Astrocyte (in vitro differentiated cells and primary cell): Measurements from ENCODE around the gene SLC35F4. TPM values are rescaled to one million over a fixed set of nuclear protein-coding genes. Genes with fewer than 3 reads are reported as not detected.

Source experiments
- DNase-seq: peaks from one replicate; pipeline ENCODE4 v3.0.0-alpha.2; 2010; ENCODE audit warnings: low read depth
- FAIRE-seq: peaks from 2 replicates; lab custom pipeline; 2011; peaks lifted over from hg19 to GRCh38; lab: Jason Lieb, UNC
- H2AFZ ChIP-seq: 2 replicates; pipeline ENCODE4 v1.6.0; 2012; ENCODE audit warnings: low read depth, low read length, inconsistent platforms
- H3K27ac ChIP-seq: 2 replicates; pipeline ENCODE4 v1.5.1; 2011; ENCODE audit warnings: low read depth, low read length, inconsistent platforms
- H3K27me3 ChIP-seq: 2 replicates; pipeline ENCODE4 v1.6.0; 2011; ENCODE audit warnings: low read length, inconsistent platforms; ENCODE audit not compliant: insufficient read depth
- H3K36me3 ChIP-seq: 2 replicates; pipeline ENCODE4 v1.5.1; 2011; ENCODE audit warnings: low read length, inconsistent platforms; ENCODE audit not compliant: insufficient read depth
- H3K4me1 ChIP-seq: 2 replicates; pipeline ENCODE4 v1.5.1; 2011; ENCODE audit warnings: low read length, inconsistent platforms; ENCODE audit not compliant: insufficient read depth
- H3K4me2 ChIP-seq: 2 replicates; pipeline ENCODE4 v1.6.0; 2012; ENCODE audit warnings: low read length, inconsistent platforms
- H3K4me3 ChIP-seq: 2 replicates; pipeline ENCODE4 v1.5.1; 2011; ENCODE audit warnings: low read depth, mild to moderate bottlenecking, low read length, inconsistent platforms; ENCODE audit not compliant: insufficient read depth
- H3K79me2 ChIP-seq: 2 replicates; pipeline ENCODE4 v1.6.0; 2012; ENCODE audit warnings: mild to moderate bottlenecking, low read length, inconsistent platforms; ENCODE audit not compliant: insufficient read depth
- H3K9ac ChIP-seq: 2 replicates; pipeline ENCODE4 v1.6.0; 2012; ENCODE audit warnings: mild to moderate bottlenecking, low read length, inconsistent platforms
- H3K9me3 ChIP-seq: 2 replicates; pipeline ENCODE4 v1.5.1; 2012; ENCODE audit warnings: low read depth, mild to moderate bottlenecking, low read length, inconsistent platforms; ENCODE audit not compliant: insufficient read depth
- H4K20me1 ChIP-seq: 2 replicates; pipeline ENCODE4 v1.6.0; 2012; ENCODE audit warnings: low read length, inconsistent platforms; ENCODE audit not compliant: insufficient read depth
- H3K27ac Mint-ChIP-seq: one replicate; pipeline ENCODE4 v1.8.0; 2021; ENCODE audit warnings: mild to moderate bottlenecking, mixed read lengths; ENCODE audit not compliant: unreplicated experiment
- H3K27me3 Mint-ChIP-seq: one replicate; pipeline ENCODE4 v1.8.0; 2021; ENCODE audit warnings: low read depth, mixed read lengths; ENCODE audit not compliant: unreplicated experiment
- H3K36me3 Mint-ChIP-seq: one replicate; pipeline ENCODE4 v1.8.0; 2021; ENCODE audit warnings: low read depth, mixed read lengths; ENCODE audit not compliant: unreplicated experiment
- H3K4me1 Mint-ChIP-seq: one replicate; pipeline ENCODE4 v1.8.0; 2021; ENCODE audit warnings: low read depth, mixed read lengths; ENCODE audit not compliant: unreplicated experiment
- H3K4me3 Mint-ChIP-seq: one replicate; pipeline ENCODE4 v1.8.0; 2021; ENCODE audit warnings: mild to moderate bottlenecking, moderate library complexity, mixed read lengths; ENCODE audit not compliant: unreplicated experiment
- H3K9me3 Mint-ChIP-seq: one replicate; pipeline ENCODE4 v1.8.0; 2021; ENCODE audit warnings: mild to moderate bottlenecking, mixed read lengths; ENCODE audit not compliant: unreplicated experiment
- EZH2 ChIP-seq: IDR thresholded peaks from 2 replicates; pipeline ENCODE4 v1.6.1; 2012; ENCODE audit warnings: mild to moderate bottlenecking, low read length, inconsistent platforms; ENCODE audit not compliant: insufficient read depth
- total RNA-seq: library from RNA; stranded (reverse); gene quantifications from 2 replicates; pipeline ENCODE4 v1.2.1, GENCODE V29; 2021
- TF ChIP-seq, protein P1 (sequence below): IDR thresholded peaks from 2 replicates; pipeline ENCODE4 v1.5.1; 2011; ENCODE audit warnings: low read depth, mild to moderate bottlenecking, inconsistent platforms, low read length, moderate library complexity; ENCODE audit not compliant: insufficient read depth

Gene SLC35F4
- total RNA-seq, 1 donor from 2014 or later, result not detected

DNA sequence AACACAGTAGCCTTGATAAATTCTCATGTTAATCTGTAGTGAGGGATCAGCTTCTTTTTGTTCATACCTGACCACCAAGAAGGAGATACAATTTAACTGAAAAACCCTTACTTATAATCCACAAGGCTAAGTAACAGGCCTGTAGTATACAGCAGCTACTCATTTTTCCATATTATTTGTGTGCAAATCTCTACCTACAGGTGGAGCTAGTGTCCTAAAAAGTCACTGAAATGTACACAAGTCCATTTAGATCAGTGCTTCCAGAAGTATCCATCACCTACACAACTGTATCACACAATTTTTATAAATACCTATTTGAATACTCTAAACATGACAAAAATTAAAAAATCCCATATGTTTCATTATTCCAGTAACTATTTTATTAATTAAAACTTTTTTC, 173.2 kb downstream of the SLC35F4 start:
- peak; percentile 40 for DNase-seq
- no peaks in the 10 kb centered on the region for H3K9me3 Mint-ChIP-seq
- Histone ChIP-seq H3K36me3 (no peaks in the 10 kb centered on the region), H3K79me2 (no peaks in the 10 kb centered on the region), H3K9ac (no peak overlapping the region), H4K20me1 (no peaks in the 10 kb centered on the region), H2AFZ (no peak overlapping the region), H3K27ac (no peak overlapping the region), H3K27me3 (no peaks in the 10 kb centered on the region), H3K9me3 (no peaks in the 10 kb centered on the region), H3K4me1 (no peaks in the 10 kb centered on the region), H3K4me2 (no peak overlapping the region), H3K4me3 (no peak overlapping the region)
- H3K27me3 Mint-ChIP-seq, result no peaks in the 10 kb centered on the region
- no peak for FAIRE-seq
- no peaks in the 10 kb centered on the region for H3K36me3 Mint-ChIP-seq
- H3K4me1 Mint-ChIP-seq, result no peaks in the 10 kb centered on the region
- no peak overlapping the region for H3K4me3 Mint-ChIP-seq
- TF ChIP-seq EZH2, result no peak
- TF ChIP-seq, protein P1, sequence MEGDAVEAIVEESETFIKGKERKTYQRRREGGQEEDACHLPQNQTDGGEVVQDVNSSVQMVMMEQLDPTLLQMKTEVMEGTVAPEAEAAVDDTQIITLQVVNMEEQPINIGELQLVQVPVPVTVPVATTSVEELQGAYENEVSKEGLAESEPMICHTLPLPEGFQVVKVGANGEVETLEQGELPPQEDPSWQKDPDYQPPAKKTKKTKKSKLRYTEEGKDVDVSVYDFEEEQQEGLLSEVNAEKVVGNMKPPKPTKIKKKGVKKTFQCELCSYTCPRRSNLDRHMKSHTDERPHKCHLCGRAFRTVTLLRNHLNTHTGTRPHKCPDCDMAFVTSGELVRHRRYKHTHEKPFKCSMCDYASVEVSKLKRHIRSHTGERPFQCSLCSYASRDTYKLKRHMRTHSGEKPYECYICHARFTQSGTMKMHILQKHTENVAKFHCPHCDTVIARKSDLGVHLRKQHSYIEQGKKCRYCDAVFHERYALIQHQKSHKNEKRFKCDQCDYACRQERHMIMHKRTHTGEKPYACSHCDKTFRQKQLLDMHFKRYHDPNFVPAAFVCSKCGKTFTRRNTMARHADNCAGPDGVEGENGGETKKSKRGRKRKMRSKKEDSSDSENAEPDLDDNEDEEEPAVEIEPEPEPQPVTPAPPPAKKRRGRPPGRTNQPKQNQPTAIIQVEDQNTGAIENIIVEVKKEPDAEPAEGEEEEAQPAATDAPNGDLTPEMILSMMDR, result peak; percentile 70
- no peak overlapping the region for H3K27ac Mint-ChIP-seq

DNA sequence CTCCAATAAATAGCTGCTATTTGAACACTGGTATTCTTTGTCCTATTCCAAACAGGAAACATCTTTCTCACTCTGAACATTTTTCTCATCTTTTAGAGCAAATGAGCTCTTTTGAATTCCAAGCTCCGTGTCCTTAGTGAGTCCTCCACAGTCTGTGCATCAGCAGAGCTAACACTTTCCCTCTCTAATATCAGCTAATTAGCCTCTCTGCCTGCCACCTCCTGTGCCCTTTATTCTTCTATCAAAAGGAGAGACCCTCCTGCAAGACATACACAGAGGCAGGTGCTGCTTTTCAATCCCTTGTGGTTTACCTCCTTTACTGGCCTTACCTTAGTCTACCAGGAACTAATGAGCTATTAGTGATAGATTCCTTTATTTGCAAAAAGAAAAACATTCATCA, 178.5 kb downstream of the SLC35F4 start:
- H3K4me3 ChIP-seq, result no peak overlapping the region
- no peak overlapping the region for H3K27ac ChIP-seq
- H3K9ac ChIP-seq, result no peak overlapping the region
- no peaks in the 10 kb centered on the region for H3K27me3 ChIP-seq
- FAIRE-seq (no peak), DNase-seq (no peak)
- no peaks in the 10 kb centered on the region for H3K79me2 ChIP-seq
- no peaks in the 10 kb centered on the region for H3K4me1 Mint-ChIP-seq
- H2AFZ ChIP-seq, result no peak overlapping the region
- H3K4me3 Mint-ChIP-seq, result no peak overlapping the region
- H3K4me1 ChIP-seq, result no peaks in the 10 kb centered on the region
- H4K20me1 ChIP-seq, result no peaks in the 10 kb centered on the region
- H3K36me3 ChIP-seq, result no peaks in the 10 kb centered on the region
- no peaks in the 10 kb centered on the region for H3K9me3 ChIP-seq
- TF ChIP-seq, protein P1, result no peak
- TF ChIP-seq EZH2, result no peak
- H3K4me2 ChIP-seq, result no peak overlapping the region
- no peak overlapping the region for H3K27ac Mint-ChIP-seq
- H3K9me3 Mint-ChIP-seq, result peaks cover 2% of the 10 kb centered on the region
- no peaks in the 10 kb centered on the region for H3K27me3 Mint-ChIP-seq
- H3K36me3 Mint-ChIP-seq, result no peaks in the 10 kb centered on the region

DNA sequence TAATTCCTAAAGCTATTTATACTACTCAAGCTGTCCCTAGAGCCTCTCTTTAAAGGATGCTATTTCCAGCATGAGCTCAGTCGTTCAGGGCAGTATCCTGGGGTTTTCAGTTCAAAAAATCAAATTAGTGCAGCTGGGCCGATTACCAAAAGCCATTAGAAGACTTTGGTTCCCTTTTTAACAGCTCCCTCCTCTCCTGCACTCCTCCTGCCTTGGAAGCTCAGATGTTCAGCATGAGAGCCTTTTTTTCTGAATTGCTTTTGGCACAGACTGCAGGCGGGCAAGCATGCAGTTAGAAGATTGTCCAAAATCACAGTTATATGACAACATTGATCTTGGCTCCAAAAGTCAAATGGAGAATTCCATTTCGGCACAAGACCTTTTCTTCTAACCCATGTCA, 179.6 kb downstream of the SLC35F4 start:
- Histone ChIP-seq H3K4me2 (no peak overlapping the region), H3K36me3 (no peaks in the 10 kb centered on the region), H3K27me3 (no peaks in the 10 kb centered on the region), H3K9me3 (no peaks in the 10 kb centered on the region), H3K4me3 (no peak overlapping the region), H3K27ac (no peak overlapping the region), H2AFZ (no peak overlapping the region), H4K20me1 (no peaks in the 10 kb centered on the region), H3K4me1 (no peaks in the 10 kb centered on the region), H3K9ac (no peak overlapping the region), H3K79me2 (no peaks in the 10 kb centered on the region)
- no peaks in the 10 kb centered on the region for H3K4me1 Mint-ChIP-seq
- no peak for TF ChIP-seq EZH2
- TF ChIP-seq, protein P1, result no peak
- DNase-seq, result no peak
- no peak overlapping the region for H3K4me3 Mint-ChIP-seq
- no peak for FAIRE-seq
- no peaks in the 10 kb centered on the region for H3K36me3 Mint-ChIP-seq
- no peaks in the 10 kb centered on the region for H3K27me3 Mint-ChIP-seq
- H3K27ac Mint-ChIP-seq, result no peak overlapping the region
- H3K9me3 Mint-ChIP-seq, result peaks cover 2% of the 10 kb centered on the region
